SK-N-SH treated with all-trans-retinoic acid at 6 μM for 48 hours (cell line): ENCODE measurements around the gene LENG9.
A peak's percentile ranks its signal among the peaks of the same experiment; 100 is the strongest.

ENCODE experiments used
- ATAC-seq: fragments of 200-7000 bp; cut with Tn5 transposase; 3 replicates; pipeline ENCODE4 v1.9.1; 2020; ENCODE audit warnings: mild to moderate bottlenecking, moderate library complexity
- ARNTL ChIP-seq: fragments of 450-650 bp; formaldehyde crosslinking; IDR thresholded peaks from 2 replicates; pipeline ENCODE4 v1.5.0; 2020; ENCODE audit warnings: low read depth, mild to moderate bottlenecking, moderate library complexity, borderline replicate concordance
- BACH2 ChIP-seq: fragments of 250-450 bp; sonication (Bioruptor Pico); IDR thresholded peaks from 2 replicates; pipeline ENCODE4 v1.9.0; 2021; ENCODE audit warnings: mild to moderate bottlenecking, borderline replicate concordance
- CSDC2 ChIP-seq: fragments of 250-450 bp; sonication (Bioruptor Pico); IDR thresholded peaks from 2 replicates; pipeline ENCODE4 v1.5.0; 2020; ENCODE audit warnings: mild to moderate bottlenecking, moderate library complexity
- ESRRG ChIP-seq: fragments of 250-450 bp; sonication (Bioruptor Pico); IDR thresholded peaks from 2 replicates; pipeline ENCODE4 v1.6.1; 2021; ENCODE audit warnings: mild to moderate bottlenecking
- GLIS3 ChIP-seq: fragments of 250-450 bp; sonication (Bioruptor Pico); IDR thresholded peaks from 2 replicates; pipeline ENCODE4 v1.5.0; 2020; ENCODE audit warnings: mild to moderate bottlenecking, moderate library complexity
- ISL1 ChIP-seq: fragments of 250-450 bp; sonication (Bioruptor Pico); IDR thresholded peaks from 2 replicates; pipeline ENCODE4 v2.1.2; 2022; ENCODE audit warnings: mild to moderate bottlenecking, moderate library complexity
- OSR1 ChIP-seq: fragments of 250-450 bp; sonication (Bioruptor Pico); IDR thresholded peaks from 2 replicates; pipeline ENCODE4 v1.8.0; 2022; ENCODE audit warnings: moderate library complexity, mild to moderate bottlenecking, inconsistent platforms
- PPARA ChIP-seq: fragments of 250-450 bp; sonication (Bioruptor Pico); IDR thresholded peaks from 2 replicates; pipeline ENCODE4 v1.5.0; 2020; ENCODE audit warnings: mild to moderate bottlenecking, borderline replicate concordance
- RARB ChIP-seq: fragments of 250-450 bp; sonication (Bioruptor Pico); IDR thresholded peaks from 2 replicates; pipeline ENCODE4 v1.8.0; 2021; ENCODE audit warnings: mild to moderate bottlenecking, moderate library complexity
- SNAI2 ChIP-seq: fragments of 250-450 bp; sonication (Bioruptor Pico); IDR thresholded peaks from 2 replicates; pipeline ENCODE4 v1.5.0; 2020; ENCODE audit warnings: mild to moderate bottlenecking, moderate library complexity
- TCF4 ChIP-seq: fragments of 250-450 bp; sonication (Bioruptor Pico); IDR thresholded peaks from 2 replicates; pipeline ENCODE4 v1.8.0; 2021; ENCODE audit warnings: mild to moderate bottlenecking, moderate library complexity, borderline replicate concordance
- TOX ChIP-seq: fragments of 250-450 bp; sonication (Bioruptor Pico); IDR thresholded peaks from 2 replicates; pipeline ENCODE4 v1.8.0; 2021; ENCODE audit warnings: mild to moderate bottlenecking, moderate library complexity, borderline replicate concordance
- ZFP3 ChIP-seq: fragments of 250-450 bp; sonication (Bioruptor Pico); IDR thresholded peaks from 2 replicates; pipeline ENCODE4 v1.5.0; 2020; ENCODE audit warnings: mild to moderate bottlenecking, moderate library complexity
- ZFP30 ChIP-seq: fragments of 450-650 bp; formaldehyde crosslinking; IDR thresholded peaks from 2 replicates; pipeline ENCODE4 v1.5.0; 2022; ENCODE audit warnings: mild to moderate bottlenecking, moderate library complexity
- ZNF565 ChIP-seq: fragments of 450-650 bp; formaldehyde crosslinking; conservative IDR thresholded peaks from 2 replicates; pipeline ENCODE4 v1.5.0; 2020; ENCODE audit warnings: low read depth, mild to moderate bottlenecking, moderate library complexity
- ZNF70 ChIP-seq: fragments of 450-650 bp; formaldehyde crosslinking; IDR thresholded peaks from 2 replicates; pipeline ENCODE4 v1.5.0; 2020; ENCODE audit warnings: mild to moderate bottlenecking, moderate library complexity
- ZNF8 ChIP-seq: fragments of 450-650 bp; formaldehyde crosslinking; IDR thresholded peaks from 2 replicates; pipeline ENCODE4 v1.5.0; 2020; ENCODE audit warnings: mild to moderate bottlenecking, moderate library complexity
- TF ChIP-seq, protein P1 (sequence below): fragments of 250-450 bp; sonication (Bioruptor Pico); IDR thresholded peaks from 2 replicates; pipeline ENCODE4 v1.8.0; 2020; ENCODE audit warnings: mild to moderate bottlenecking, moderate library complexity, borderline replicate concordance
- TF ChIP-seq, protein P2 (sequence below): fragments of 250-450 bp; sonication (Bioruptor Pico); IDR thresholded peaks from 2 replicates; pipeline ENCODE4 v1.5.1; 2020; ENCODE audit warnings: low read depth, mild to moderate bottlenecking, moderate library complexity
- TF ChIP-seq, protein P3 (sequence below): fragments of 250-450 bp; sonication (Bioruptor Pico); IDR thresholded peaks from 2 replicates; pipeline ENCODE4 v1.8.0; 2021; ENCODE audit warnings: low read depth, mild to moderate bottlenecking, moderate library complexity, borderline replicate concordance
- TF ChIP-seq, protein P4 (sequence below): fragments of 250-450 bp; sonication (Bioruptor Pico); IDR thresholded peaks from 2 replicates; pipeline ENCODE4 v1.5.1; 2021; ENCODE audit warnings: mild to moderate bottlenecking, moderate library complexity
- TF ChIP-seq, protein P5 (sequence below): fragments of 250-450 bp; sonication (Bioruptor Pico); IDR thresholded peaks from 2 replicates; pipeline ENCODE4 v1.5.0; 2020; ENCODE audit warnings: mild to moderate bottlenecking, moderate library complexity

Gene LENG9

DNA sequence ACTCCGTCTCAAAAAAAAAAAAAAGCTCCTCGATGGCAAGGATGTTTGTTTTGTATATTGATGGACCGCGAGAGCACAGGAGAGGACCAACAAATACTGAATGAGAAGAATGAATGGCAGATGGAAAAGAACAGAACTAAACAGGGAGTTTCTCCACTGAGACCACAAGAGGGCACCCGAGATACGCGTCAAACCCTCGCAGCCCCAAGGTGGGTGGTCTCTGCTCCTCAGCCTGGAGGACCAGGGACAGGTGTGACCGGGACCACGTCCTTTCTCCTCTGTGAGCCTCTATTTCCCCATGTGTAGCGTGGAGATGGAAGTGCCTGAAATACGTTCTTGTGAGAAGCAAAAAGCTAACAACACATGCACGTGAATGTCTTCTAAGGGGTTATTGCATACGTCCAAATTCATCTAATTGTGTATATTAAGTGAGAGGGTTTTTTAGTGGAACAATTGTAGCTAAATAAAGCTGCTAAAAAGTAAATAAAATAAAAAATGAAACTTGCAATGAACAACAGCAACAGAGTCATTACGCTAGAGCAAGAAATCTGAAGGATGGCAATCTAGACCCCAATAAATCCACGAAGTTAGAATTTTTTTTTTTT lies 17.9 kb upstream of the LENG9 start:
- no peak for TF ChIP-seq ESRRG (CRISPR knock-in tag)
- TF ChIP-seq SNAI2 (CRISPR knock-in tag): no peak
- TF ChIP-seq, protein P1, sequence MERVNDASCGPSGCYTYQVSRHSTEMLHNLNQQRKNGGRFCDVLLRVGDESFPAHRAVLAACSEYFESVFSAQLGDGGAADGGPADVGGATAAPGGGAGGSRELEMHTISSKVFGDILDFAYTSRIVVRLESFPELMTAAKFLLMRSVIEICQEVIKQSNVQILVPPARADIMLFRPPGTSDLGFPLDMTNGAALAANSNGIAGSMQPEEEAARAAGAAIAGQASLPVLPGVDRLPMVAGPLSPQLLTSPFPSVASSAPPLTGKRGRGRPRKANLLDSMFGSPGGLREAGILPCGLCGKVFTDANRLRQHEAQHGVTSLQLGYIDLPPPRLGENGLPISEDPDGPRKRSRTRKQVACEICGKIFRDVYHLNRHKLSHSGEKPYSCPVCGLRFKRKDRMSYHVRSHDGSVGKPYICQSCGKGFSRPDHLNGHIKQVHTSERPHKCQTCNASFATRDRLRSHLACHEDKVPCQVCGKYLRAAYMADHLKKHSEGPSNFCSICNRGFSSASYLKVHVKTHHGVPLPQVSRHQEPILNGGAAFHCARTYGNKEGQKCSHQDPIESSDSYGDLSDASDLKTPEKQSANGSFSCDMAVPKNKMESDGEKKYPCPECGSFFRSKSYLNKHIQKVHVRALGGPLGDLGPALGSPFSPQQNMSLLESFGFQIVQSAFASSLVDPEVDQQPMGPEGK (CRISPR knock-in tag): no peak
- no peak for TF ChIP-seq ARNTL
- TF ChIP-seq ZNF8 (CRISPR knock-in tag): no peak
- no peak for TF ChIP-seq TCF4 (CRISPR knock-in tag)
- TF ChIP-seq, protein P2, sequence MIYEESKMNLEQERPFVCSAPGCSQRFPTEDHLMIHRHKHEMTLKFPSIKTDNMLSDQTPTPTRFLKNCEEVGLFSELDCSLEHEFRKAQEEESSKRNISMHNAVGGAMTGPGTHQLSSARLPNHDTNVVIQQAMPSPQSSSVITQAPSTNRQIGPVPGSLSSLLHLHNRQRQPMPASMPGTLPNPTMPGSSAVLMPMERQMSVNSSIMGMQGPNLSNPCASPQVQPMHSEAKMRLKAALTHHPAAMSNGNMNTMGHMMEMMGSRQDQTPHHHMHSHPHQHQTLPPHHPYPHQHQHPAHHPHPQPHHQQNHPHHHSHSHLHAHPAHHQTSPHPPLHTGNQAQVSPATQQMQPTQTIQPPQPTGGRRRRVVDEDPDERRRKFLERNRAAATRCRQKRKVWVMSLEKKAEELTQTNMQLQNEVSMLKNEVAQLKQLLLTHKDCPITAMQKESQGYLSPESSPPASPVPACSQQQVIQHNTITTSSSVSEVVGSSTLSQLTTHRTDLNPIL: no peak
- TF ChIP-seq OSR1: no peak
- TF ChIP-seq ZNF70 (CRISPR knock-in tag): no peak
- no peak for TF ChIP-seq CSDC2 (CRISPR knock-in tag)
- TF ChIP-seq ZFP30 (CRISPR knock-in tag): no peak
- no peak for TF ChIP-seq RARB (CRISPR knock-in tag)
- TF ChIP-seq TOX (CRISPR knock-in tag): no peak
- no peak for TF ChIP-seq BACH2 (CRISPR knock-in tag)
- TF ChIP-seq ZNF565 (CRISPR knock-in tag): no peak
- TF ChIP-seq, protein P3, sequence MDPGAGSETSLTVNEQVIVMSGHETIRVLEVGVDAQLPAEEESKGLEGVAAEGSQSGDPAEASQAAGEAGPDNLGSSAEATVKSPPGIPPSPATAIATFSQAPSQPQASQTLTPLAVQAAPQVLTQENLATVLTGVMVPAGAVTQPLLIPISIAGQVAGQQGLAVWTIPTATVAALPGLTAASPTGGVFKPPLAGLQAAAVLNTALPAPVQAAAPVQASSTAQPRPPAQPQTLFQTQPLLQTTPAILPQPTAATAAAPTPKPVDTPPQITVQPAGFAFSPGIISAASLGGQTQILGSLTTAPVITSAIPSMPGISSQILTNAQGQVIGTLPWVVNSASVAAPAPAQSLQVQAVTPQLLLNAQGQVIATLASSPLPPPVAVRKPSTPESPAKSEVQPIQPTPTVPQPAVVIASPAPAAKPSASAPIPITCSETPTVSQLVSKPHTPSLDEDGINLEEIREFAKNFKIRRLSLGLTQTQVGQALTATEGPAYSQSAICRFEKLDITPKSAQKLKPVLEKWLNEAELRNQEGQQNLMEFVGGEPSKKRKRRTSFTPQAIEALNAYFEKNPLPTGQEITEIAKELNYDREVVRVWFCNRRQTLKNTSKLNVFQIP (CRISPR knock-in tag): no peak
- TF ChIP-seq, protein P4, sequence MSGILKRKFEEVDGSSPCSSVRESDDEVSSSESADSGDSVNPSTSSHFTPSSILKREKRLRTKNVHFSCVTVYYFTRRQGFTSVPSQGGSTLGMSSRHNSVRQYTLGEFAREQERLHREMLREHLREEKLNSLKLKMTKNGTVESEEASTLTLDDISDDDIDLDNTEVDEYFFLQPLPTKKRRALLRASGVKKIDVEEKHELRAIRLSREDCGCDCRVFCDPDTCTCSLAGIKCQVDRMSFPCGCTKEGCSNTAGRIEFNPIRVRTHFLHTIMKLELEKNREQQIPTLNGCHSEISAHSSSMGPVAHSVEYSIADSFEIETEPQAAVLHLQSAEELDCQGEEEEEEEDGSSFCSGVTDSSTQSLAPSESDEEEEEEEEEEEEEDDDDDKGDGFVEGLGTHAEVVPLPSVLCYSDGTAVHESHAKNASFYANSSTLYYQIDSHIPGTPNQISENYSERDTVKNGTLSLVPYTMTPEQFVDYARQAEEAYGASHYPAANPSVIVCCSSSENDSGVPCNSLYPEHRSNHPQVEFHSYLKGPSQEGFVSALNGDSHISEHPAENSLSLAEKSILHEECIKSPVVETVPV: no peak
- no peak for TF ChIP-seq GLIS3
- ATAC-seq: peak; percentile 70

DNA sequence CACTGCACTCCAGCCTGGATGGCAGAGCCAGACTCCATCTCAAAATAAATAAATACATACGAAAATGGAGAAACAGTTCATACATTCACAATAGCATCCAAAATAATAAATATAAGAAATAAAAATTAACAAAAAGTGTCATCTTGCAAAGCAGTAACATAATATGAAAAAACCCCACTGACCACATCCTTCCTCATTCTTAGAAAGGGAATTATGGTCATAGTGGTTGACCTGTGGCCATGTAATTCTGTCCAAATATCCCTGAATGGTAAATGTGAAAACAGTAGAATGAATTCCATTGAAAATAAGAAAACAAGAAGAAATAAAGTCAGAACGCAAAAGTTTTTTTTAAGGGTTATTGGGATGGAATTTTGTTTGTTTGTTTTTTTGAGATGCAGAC lies 16.5 kb upstream of the LENG9 start:
- ATAC-seq: no peak
- TF ChIP-seq OSR1 (no peak), ESRRG (CRISPR knock-in tag) (no peak), BACH2 (CRISPR knock-in tag) (no peak), ZNF565 (CRISPR knock-in tag) (no peak), CSDC2 (CRISPR knock-in tag) (no peak), ZFP3 (CRISPR knock-in tag) (no peak), SNAI2 (CRISPR knock-in tag) (no peak), TOX (CRISPR knock-in tag) (no peak), ZNF8 (CRISPR knock-in tag) (no peak), ZNF70 (CRISPR knock-in tag) (no peak), PPARA (CRISPR knock-in tag) (no peak), ISL1 (CRISPR knock-in tag) (no peak), ARNTL (no peak), RARB (CRISPR knock-in tag) (no peak), ZFP30 (CRISPR knock-in tag) (no peak)
- TF ChIP-seq, protein P2: no peak
- TF ChIP-seq, protein P4: no peak
- TF ChIP-seq, protein P3 (CRISPR knock-in tag): no peak
- TF ChIP-seq, protein P1 (CRISPR knock-in tag): no peak
- TF ChIP-seq, protein P5, sequence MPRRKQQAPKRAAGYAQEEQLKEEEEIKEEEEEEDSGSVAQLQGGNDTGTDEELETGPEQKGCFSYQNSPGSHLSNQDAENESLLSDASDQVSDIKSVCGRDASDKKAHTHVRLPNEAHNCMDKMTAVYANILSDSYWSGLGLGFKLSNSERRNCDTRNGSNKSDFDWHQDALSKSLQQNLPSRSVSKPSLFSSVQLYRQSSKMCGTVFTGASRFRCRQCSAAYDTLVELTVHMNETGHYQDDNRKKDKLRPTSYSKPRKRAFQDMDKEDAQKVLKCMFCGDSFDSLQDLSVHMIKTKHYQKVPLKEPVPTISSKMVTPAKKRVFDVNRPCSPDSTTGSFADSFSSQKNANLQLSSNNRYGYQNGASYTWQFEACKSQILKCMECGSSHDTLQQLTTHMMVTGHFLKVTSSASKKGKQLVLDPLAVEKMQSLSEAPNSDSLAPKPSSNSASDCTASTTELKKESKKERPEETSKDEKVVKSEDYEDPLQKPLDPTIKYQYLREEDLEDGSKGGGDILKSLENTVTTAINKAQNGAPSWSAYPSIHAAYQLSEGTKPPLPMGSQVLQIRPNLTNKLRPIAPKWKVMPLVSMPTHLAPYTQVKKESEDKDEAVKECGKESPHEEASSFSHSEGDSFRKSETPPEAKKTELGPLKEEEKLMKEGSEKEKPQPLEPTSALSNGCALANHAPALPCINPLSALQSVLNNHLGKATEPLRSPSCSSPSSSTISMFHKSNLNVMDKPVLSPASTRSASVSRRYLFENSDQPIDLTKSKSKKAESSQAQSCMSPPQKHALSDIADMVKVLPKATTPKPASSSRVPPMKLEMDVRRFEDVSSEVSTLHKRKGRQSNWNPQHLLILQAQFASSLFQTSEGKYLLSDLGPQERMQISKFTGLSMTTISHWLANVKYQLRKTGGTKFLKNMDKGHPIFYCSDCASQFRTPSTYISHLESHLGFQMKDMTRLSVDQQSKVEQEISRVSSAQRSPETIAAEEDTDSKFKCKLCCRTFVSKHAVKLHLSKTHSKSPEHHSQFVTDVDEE (CRISPR knock-in tag): no peak
